IMR-90 (cell line): ENCODE measurements around the gene FBXO5. TPM values are rescaled to one million over a fixed set of nuclear protein-coding genes. Genes with fewer than 3 reads are reported as not detected.

Experiments
- ATAC-seq: fragments of 200-7000 bp; cut with Tn5 transposase; 2 replicates; pipeline ENCODE4 v1.9.1; 2020; ENCODE audit warnings: low read depth, mild to moderate bottlenecking, moderate library complexity
- BruUV-seq: library from RNA; stranded (reverse); fragments of 400-500 nt; replicated peaks from 2 replicates; lab custom pipeline; 2021; lab: Mats Ljungman, UMichigan
- CTCF ChIA-PET: fragments of 300-600 bp; formaldehyde crosslinking; extraction: SDS; loops from one replicate; lab custom pipeline; 2021; ENCODE audit warnings: antibody characterized with exemption; lab: Yijun Ruan, JAX
- POLR2A ChIA-PET: fragments of 300-600 bp; sonication (Branson Sonifier 250); formaldehyde crosslinking; loops from one replicate; lab custom pipeline; 2022; ENCODE audit warnings: antibody characterized with exemption; ENCODE audit not compliant: unreplicated experiment; lab: Charles Lee
- DNase-seq: peaks from one replicate; pipeline ENCODE4 v3.0.0; 2013
- H2AFZ ChIP-seq: replicated peaks from 2 replicates; pipeline ENCODE3; 2013; ENCODE audit warnings: low read length, mild to moderate bottlenecking; ENCODE audit not compliant: poor library complexity
- H2AK5ac ChIP-seq: 2 replicates; pipeline ENCODE4 v1.6.1; 2013; ENCODE audit warnings: low read depth, low read length, inconsistent platforms
- H2AK9ac ChIP-seq: replicated peaks from 2 replicates; pipeline ENCODE3; 2013; ENCODE audit warnings: mild to moderate bottlenecking, low read depth, low read length, moderate library complexity; ENCODE audit not compliant: poor library complexity
- H2BK120ac ChIP-seq: 2 replicates; pipeline ENCODE4 v1.6.1; 2013; ENCODE audit warnings: low read depth, low read length, inconsistent platforms
- H2BK15ac ChIP-seq: 3 replicates; pipeline ENCODE4 v1.6.1; 2013; ENCODE audit warnings: low read depth, low read length, inconsistent platforms
- H2BK20ac ChIP-seq: 2 replicates; pipeline ENCODE4 v1.6.1; 2013; ENCODE audit warnings: low read depth, mild to moderate bottlenecking, inconsistent platforms, low read length, moderate library complexity
- H2BK5ac ChIP-seq: 2 replicates; pipeline ENCODE4 v1.6.1; 2013; ENCODE audit warnings: mild to moderate bottlenecking, low read depth, low read length, inconsistent platforms; ENCODE audit not compliant: poor library complexity, severe bottlenecking
- H3K14ac ChIP-seq: replicated peaks from 2 replicates; pipeline ENCODE4 v1.6.1; 2013; ENCODE audit warnings: low read depth, low read length, inconsistent platforms
- H3K18ac ChIP-seq: 2 replicates; pipeline ENCODE4 v1.6.1; 2013; ENCODE audit warnings: low read depth, low read length, control low read depth
- H3K23ac ChIP-seq: 2 replicates; pipeline ENCODE4 v1.6.1; 2013; ENCODE audit warnings: low read depth, low read length, inconsistent platforms
- H3K27ac ChIP-seq: 2 replicates; pipeline ENCODE4 v1.5.1; 2013; ENCODE audit warnings: mild to moderate bottlenecking, control low read depth, low read length; ENCODE audit not compliant: insufficient read depth
- H3K27me3 ChIP-seq: 2 replicates; pipeline ENCODE4 v1.6.1; 2013; ENCODE audit warnings: low read length; ENCODE audit not compliant: control insufficient read depth, insufficient read depth
- H3K36me3 ChIP-seq: 2 replicates; pipeline ENCODE4 v1.6.1; 2013; ENCODE audit warnings: low read length, mixed read lengths; ENCODE audit not compliant: control insufficient read depth, insufficient read depth
- H3K4ac ChIP-seq: 2 replicates; pipeline ENCODE4 v1.6.1; 2013; ENCODE audit warnings: low read depth, low read length, inconsistent platforms
- H3K4me1 ChIP-seq: 2 replicates; pipeline ENCODE4 v1.6.1; 2013; ENCODE audit warnings: low read length, mixed read lengths; ENCODE audit not compliant: control insufficient read depth, insufficient read depth
- H3K4me2 ChIP-seq: 2 replicates; pipeline ENCODE4 v1.6.1; 2013; ENCODE audit warnings: low read depth, mild to moderate bottlenecking, control low read depth, low read length, moderate library complexity
- H3K4me3 ChIP-seq: 2 replicates; pipeline ENCODE4 v1.5.1; 2013; ENCODE audit warnings: low read depth, mild to moderate bottlenecking, control low read depth, low read length, moderate library complexity; ENCODE audit not compliant: insufficient read depth
- H3K56ac ChIP-seq: 2 replicates; pipeline ENCODE4 v1.6.1; 2013; ENCODE audit warnings: low read length, inconsistent platforms; ENCODE audit not compliant: insufficient read depth; ENCODE audit errors: extremely low read depth
- H3K79me1 ChIP-seq, 2 experiments: 2 replicates each; pipeline ENCODE4 v1.6.1; 2013; ENCODE audit warnings: low read length in 2 of 2, inconsistent platforms in 1 of 2, low read depth in 1 of 2
- H3K9ac ChIP-seq: 2 replicates; pipeline ENCODE4 v1.6.1; 2013; ENCODE audit warnings: low read depth, low read length, control low read depth
- H3K9me1 ChIP-seq: 2 replicates; pipeline ENCODE4 v1.6.1; 2013; ENCODE audit warnings: low read length, inconsistent platforms; ENCODE audit not compliant: insufficient read depth
- H3K9me3 ChIP-seq: 2 replicates; pipeline ENCODE4 v1.6.1; 2013; ENCODE audit warnings: low read length; ENCODE audit not compliant: control insufficient read depth, insufficient read depth
- H4K20me1 ChIP-seq: 2 replicates; pipeline ENCODE4 v1.6.1; 2013; ENCODE audit warnings: low read length, inconsistent platforms; ENCODE audit not compliant: insufficient read depth
- H4K5ac ChIP-seq: 2 replicates; pipeline ENCODE4 v1.6.1; 2013; ENCODE audit warnings: mild to moderate bottlenecking, low read depth, low read length, control low read depth
- H4K8ac ChIP-seq, 2 experiments: 2 replicates each; pipeline ENCODE4 v1.6.1; 2013; ENCODE audit warnings: low read depth in 2 of 2, low read length in 2 of 2, control low read depth in 1 of 2, inconsistent platforms in 1 of 2
- H4K91ac ChIP-seq: 2 replicates; pipeline ENCODE4 v1.6.1; 2013; ENCODE audit warnings: low read depth, low read length, inconsistent platforms; ENCODE audit not compliant: insufficient read depth
- CEBPB ChIP-seq: IDR thresholded peaks from 2 replicates; pipeline ENCODE4 v1.6.1; 2012; ENCODE audit warnings: low read depth, low read length, improper control_type of control experiment
- RFX5 ChIP-seq: IDR thresholded peaks from 2 replicates; pipeline ENCODE4 v1.8.0; 2012; ENCODE audit warnings: low read depth, mild to moderate bottlenecking, low read length, moderate library complexity
- WGBS, 2 experiments: methylation state at CpG; one replicate each; pipeline versions ENCODE4 v1.1.5 to v1.1.7; 2013; ENCODE audit warnings: missing lambda C conversion rate in 2 of 2; ENCODE audit not compliant: insufficient read length in 1 of 2; ENCODE audit errors: extremely low coverage in 2 of 2; 5-methylcytosine and 5-hydroxymethylcytosine counted together
- dilution Hi-C: fragments of 300-500 bp; cut with HindIII; formaldehyde crosslinking; loops from one replicate; pipeline ENCODE4 v1.14.3; 2018; ENCODE audit warnings: low sequenced_read_pairs; ENCODE audit not compliant: unreplicated experiment
- in situ Hi-C: fragments of 300-500 bp; cut with MboI; formaldehyde crosslinking; loops from 3 replicates; pipeline ENCODE4 v1.14.3; 2019; ENCODE audit warnings: low sequenced_read_pairs, inconsistent platforms, mixed read lengths
- intact Hi-C: fragments of 100-400 bp; cut with micrococcal nuclease; formaldehyde crosslinking; loops from 2 replicates; pipeline ENCODE4 v1.10.0; 2022
- polyA plus RNA-seq, 3 experiments: library from polyadenylated mRNA; depleted of rRNA; stranded (reverse); fragments of >200 nt; gene quantifications; 2 replicates each; pipeline ENCODE4 v1.2.3, GENCODE V29; 2012; ENCODE audit warnings: low replicate concordance in 1 of 3
- total RNA-seq: library from RNA; depleted of rRNA; stranded (reverse); fragments of >200 nt; gene quantifications from 2 replicates; pipeline ENCODE4 v1.2.3, GENCODE V29; 2012

Gene FBXO5
- total and polyA plus RNA-seq, 2 of the 4 experiments (the other 2 are of a cell fraction) = 11.8 to 16.7 TPM

GRCh38 chr6:152976749-152977148 lies 6.1 kb downstream of the FBXO5 start:
- peak overlapping the region; percentile 31; the same call in 1 of the 2 replicates for H2BK20ac ChIP-seq
- BruUV-seq = no TSS peak
- intact Hi-C loops = no loop called here
- in situ Hi-C loops = no loop called here
- no peaks in the 10 kb centered on the region for H3K9me3 ChIP-seq
- peak overlapping the region; percentile 72 for H3K14ac ChIP-seq
- dilution Hi-C loops = no loop called here
- H3K4me2 ChIP-seq = peak overlapping the region; percentile 72
- peak overlapping the region; percentile 90; the same call in 1 of the 2 replicates for H4K5ac ChIP-seq
- peak overlapping the region; percentile 17 for H2BK5ac ChIP-seq
- peak overlapping the region in 1 of 2 experiments; percentile 63; a peak in 1 of 4 replicates for H4K8ac ChIP-seq
- no peak overlapping the region for H3K4me3 ChIP-seq
- 0 out of 2 replicates have a peak, but pooled peaks have one; percentile 17 for TF ChIP-seq CEBPB
- TF ChIP-seq RFX5 = no peak
- peaks cover 5% of the 10 kb centered on the region for H3K4me1 ChIP-seq
- H3K27ac ChIP-seq = peak overlapping the region; percentile 15; the same call in 1 of the 2 replicates
- WGBS, 2 experiments = no CpG with 5 or more reads among the region's 1 CpG
- H3K9ac ChIP-seq = no peak overlapping the region
- H2BK120ac ChIP-seq = no peak overlapping the region
- H3K27me3 ChIP-seq = no peaks in the 10 kb centered on the region
- H3K79me1 ChIP-seq = peaks cover 0 to 7% of the 10 kb centered on the region in 2 experiments; a peak in 2 of 4 replicates
- no peak overlapping the region for H4K91ac ChIP-seq
- H2AFZ ChIP-seq = no peak overlapping the region
- H2BK15ac ChIP-seq = no peak overlapping the region
- H2AK5ac ChIP-seq = no peak overlapping the region
- peak; percentile 12; the same call in 1 of the 2 replicates for ATAC-seq
- peaks cover 5% of the 10 kb centered on the region; the same call in 1 of the 2 replicates for H3K36me3 ChIP-seq
- no peak overlapping the region for H2AK9ac ChIP-seq
- H3K18ac ChIP-seq = peak overlapping the region; percentile 74; the same call in 1 of the 2 replicates
- peak overlapping the region; percentile 78; the same call in 1 of the 2 replicates for H3K23ac ChIP-seq
- no peak overlapping the region for H3K56ac ChIP-seq
- H3K4ac ChIP-seq = peak overlapping the region; percentile 52; the same call in 1 of the 2 replicates
- DNase-seq = no peak
- H3K9me1 ChIP-seq = peaks cover 5% of the 10 kb centered on the region; the same call in 1 of the 2 replicates
- POLR2A ChIA-PET = no interaction called here
- CTCF ChIA-PET = interaction anchor here (0.6 to 1.2 kb wide), 2 partner anchors 24 to 29 kb away, joined by 3 to 4 read pairs; no protein-coding TSS in a partner anchor
- peaks cover 19% of the 10 kb centered on the region for H4K20me1 ChIP-seq
